ENCODE results near the gene SSU72.
"Not testable (repeated sequence)": the region's sequence is repeated elsewhere in the genome, so short reads cannot be mapped to it uniquely, and the experiment has no call there.

SSU72 gene

DNA sequence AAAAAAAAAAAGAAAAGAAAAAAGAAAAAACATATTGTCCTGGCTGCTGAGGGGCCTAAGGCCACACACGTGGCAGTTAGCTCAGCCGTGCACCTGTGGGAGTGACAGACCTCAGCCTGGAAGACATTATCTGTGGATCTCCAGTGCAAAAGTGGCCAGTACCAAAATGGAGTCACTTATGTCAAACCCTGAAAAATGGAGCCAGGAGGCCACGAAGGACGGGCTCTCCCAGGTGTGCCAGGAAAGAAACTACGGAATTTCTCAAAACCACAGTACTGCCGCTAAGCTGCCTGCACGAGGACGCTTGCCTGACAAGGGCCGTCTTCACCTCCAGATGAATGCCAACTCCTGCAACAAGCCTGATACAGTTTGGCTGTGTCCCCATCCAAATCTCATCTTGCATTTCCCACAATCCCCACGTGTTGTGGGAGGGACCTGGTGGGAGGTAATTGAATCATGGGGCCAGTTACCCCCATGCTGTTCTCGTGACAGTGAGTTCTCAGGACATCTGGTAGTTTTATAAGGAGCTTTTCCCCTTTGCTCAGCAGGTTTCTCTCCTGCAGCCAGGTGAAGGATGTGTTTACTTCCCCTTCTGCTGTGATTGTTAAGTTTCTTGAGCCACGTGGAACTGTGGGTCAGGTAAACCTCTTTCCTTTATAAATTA, 35.3 kb upstream of the SSU72 start:
- no peak for DNase-seq

DNA sequence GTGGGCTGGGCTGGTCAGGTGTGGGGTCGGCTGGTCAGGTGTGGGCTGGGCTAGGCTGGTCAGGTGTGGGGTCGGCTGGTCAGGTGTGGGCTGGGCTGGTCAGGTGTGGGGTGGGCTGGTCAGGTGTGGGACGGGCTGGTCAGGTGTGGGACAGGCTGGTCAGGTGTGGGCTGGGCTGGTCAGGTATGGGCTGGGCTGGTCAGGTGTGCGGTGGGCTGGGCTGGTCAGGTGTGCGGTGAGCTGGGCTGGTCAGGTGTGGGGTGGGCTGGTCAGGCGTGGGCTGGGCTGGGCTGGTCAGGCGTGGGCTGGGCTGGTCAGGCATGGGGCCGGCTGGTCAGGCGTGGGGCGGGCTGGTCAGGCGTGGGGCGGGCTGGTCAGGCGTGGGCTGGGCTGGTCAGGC, 31.6 kb upstream of the SSU72 start:
- DNase-seq: no peak

- DNase-seq: no peak
These were observed 31.1 kb upstream of the SSU72 start for GRCh38 chr1:1605724-1606123.

DNA sequence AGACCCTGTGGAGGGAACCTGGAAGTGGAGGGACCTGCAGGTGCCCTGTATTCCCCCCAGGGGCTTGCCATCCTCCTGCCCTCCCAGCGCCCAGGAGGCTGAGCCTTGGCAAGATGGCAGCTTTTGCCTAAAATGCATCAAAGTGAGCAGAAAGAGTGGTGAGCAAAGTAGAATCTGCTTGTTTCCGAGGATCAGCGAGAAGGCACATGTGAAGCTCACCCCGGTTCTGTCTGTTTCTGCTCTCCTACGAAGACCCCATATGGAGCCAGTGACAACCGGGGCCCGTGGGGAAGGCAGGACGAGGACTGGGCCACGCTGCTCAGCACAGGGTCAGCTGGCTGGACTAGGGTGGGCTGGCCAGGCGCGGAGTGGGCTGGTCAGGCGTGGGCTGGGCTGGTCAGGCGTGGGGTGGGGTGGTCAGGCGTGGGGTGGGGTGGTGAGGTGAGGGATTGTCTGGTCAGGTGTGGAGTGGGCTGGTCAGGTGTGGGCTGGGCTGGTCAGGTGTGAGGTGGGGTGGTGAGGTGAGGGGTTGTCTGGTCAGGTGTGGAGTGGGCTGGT, 30.4 kb upstream of the SSU72 start:
- no peak for DNase-seq

DNA sequence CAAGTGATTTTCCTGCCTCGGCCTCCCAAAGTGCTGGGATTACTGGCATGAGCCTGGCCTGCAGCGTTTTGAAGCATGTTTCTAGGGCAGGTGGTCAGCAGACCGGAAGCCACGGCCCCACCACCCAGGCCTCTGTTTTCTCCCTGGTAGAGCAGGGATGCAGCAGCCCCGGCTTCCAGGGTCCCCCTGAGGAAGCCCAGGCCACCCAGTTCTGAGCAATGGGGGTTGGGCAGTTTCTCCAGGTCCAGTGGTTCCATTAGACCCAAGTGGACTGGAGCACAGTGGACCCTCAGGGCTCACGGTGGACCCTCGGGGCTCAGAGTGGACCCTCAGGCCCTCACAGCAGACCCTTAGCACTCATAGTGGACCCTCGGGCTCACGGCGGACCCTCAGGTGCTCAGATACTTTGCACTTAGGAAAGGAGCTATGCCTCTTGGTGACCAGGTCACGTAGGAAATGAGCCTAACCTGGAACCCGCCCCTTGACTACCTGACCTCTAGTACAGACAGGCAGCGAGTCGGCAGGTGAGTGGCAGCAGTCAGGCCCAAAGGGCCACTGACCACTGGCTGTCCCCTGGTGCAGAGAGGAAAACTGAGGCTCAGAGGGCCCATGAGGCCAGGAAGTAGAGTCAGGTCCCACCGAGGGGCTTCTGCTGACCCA, 29.8 kb upstream of the SSU72 start:
- no peak for DNase-seq

DNA sequence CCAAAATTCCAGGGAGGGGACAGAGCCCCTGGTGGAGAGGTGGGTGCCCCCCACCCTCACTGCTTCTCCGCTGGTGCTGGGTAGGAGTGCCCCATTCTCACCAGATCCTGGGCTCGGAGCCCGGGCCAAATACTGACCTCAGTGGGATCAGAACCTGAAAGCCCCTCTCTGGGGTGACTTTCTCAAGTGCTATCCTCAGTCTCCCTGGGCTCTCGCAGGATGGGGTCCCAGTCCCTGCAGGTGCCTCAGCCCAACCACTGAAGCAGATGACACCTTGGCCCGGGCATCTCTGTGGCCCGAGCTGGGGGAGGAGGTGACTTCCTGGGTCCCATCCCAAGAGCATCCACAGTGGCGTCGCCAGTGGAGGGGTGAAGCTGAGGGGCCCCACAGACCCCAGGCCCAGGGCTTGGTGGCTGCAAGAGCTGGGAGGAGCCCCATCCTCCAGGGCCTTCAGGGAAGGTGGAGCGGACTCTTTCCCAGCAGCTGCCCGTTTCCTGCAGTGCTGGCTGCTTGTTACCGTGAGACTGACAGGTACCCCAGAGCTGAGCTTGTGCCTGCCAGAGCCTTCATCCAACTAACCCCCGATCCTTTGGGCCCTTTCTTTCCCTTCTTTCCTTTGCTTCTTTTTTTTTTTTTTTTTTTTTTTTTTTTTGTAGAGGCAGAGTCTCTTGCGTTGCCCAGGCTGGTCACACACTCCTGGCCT, 29.2 kb upstream of the SSU72 start:
- DNase-seq: no peak

- DNase-seq: no peak
These were observed 28.4 kb upstream of the SSU72 start for GRCh38 chr1:1602968-1603506.

GRCh38 chr1:1602304-1602967, 27.8 kb upstream of the SSU72 start:
- no peak for DNase-seq

- no peak for DNase-seq
These were observed 27.1 kb upstream of the SSU72 start for GRCh38 chr1:1601564-1602303.

DNA sequence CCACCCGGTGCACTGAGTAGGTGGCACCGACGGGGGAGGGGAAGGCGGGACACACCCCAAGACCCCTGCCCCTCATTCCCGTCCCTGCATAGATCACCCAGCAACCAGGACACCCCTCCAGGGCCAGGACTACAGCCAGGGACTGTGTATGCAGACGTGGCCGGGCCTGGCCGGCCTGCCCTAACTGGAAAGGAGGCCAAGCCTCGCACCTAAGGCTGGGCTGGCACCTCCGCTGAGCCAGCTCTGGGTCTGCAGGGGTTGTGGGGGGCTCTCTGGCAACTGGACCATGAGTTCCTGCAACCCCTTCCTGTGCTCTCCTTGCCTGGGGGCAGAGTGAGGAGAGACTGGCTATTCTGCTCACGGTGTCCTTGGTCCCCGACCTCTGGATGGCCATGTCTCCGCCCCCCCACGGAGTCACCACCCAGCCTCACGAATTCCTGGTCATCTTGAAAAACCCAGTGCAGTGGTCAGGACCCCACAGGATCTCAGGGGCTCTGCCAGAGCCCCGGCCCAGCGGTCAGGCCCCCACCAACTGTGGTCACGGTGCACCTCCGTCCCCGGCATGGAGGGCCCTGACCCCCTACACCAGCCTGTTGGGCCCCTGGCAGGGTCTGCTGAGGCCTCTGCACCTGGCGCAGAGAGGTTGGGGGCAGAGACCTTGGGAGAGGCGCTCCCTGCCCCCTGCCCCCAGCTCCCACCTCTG, 26.3 kb upstream of the SSU72 start:
- DNase-seq: no peak

DNA sequence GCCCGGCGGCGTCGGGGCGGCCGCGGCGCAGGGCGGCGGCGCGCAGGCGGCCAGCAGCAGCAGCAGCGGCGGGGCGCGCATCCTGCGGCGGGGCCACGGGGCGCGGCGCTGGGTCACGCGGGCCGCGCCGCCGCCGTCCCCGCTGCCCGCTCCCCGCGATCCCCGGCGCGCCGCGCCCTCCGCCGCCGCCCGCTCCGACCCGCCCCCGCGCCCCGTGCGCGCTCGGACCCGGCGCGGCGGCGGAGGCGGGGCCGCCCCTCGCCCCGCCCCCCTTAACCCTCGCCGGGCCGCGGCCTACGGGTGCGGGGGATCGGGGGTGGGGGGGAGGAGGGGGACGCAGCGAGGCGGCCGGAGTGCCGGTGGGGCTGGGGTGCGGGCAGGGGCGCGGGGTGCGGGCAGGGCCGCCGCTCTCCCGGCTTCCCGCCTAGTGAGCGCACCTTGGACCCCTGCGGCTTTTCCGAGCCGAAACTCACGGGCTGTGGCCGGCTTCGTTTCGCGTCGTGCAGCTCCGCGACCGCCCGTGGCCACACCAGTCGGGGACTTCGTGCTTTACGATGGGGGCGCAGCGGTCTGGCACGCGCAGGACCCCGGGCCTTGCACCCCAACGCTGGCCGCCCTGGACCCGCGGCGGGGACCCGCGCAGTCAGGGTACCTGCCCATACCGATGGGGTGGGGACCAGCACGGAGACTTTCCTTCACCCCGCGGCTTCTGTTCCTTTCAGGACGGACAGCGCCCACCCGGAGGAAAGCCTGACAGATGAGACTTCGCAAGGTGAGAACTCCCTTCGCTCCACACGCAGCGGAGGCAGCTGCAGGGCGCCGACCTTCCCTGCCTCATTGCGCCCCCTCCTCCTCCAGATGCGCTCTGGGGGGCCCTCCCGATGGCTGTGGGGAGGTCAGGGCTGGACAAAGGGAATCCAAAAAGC, 25.5 kb upstream of the SSU72 start, which contains the start of gene FNDC10:
FNDC10 (minus strand) TSS at position 201 of the 926 bp plus-strand sequence; CDS start at position 81, 120 bp downstream.
- no peak for DNase-seq

DNA sequence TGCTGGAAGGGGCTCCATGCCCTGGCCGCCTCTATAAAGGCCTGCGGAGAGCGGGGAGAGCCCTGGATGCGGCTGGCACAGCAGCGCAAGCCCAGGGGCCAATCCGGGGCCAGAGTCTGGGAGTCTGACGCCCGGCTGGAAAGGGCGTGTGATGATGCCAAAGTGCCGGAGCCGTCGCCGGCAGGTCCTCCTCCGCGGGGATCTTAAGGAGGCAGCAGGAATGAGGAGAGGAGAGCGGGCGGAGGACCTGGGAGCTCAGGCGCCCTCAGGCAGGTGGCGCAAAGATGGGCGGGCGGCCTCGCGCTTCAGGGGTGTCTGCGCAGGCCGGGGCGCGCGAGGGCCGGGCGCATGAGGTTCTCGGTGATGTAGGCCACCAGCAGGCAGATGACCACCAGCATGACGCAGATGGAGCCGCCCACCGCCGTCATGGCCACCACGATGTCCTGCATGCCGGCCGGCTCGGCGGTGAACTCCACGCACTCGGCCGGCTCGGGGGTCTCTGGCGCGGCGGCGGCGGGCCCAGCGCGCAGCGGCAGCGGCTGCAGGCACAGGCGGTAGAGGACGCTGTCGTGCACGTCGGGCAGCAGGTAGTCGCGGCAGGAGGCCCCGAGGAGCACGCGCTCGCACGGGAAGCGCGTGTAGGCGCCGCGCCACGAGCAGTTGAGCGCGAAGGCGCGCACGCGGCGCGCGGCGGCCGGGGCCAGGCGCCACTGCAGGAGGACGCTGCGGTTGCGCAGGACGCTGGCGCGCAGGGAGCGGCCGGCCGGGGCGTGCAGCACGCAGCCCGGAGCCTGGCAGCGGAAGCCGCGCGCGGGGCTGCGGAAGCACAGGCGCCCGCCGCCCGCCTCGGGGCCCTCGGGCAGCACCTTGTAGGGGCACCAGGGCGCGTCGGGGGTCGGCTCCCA, 24.6 kb upstream of the SSU72 start:
- DNase-seq: no peak

- DNase-seq: no peak
These were observed 24.0 kb upstream of the SSU72 start for GRCh38 chr1:1598720-1599029.

DNA sequence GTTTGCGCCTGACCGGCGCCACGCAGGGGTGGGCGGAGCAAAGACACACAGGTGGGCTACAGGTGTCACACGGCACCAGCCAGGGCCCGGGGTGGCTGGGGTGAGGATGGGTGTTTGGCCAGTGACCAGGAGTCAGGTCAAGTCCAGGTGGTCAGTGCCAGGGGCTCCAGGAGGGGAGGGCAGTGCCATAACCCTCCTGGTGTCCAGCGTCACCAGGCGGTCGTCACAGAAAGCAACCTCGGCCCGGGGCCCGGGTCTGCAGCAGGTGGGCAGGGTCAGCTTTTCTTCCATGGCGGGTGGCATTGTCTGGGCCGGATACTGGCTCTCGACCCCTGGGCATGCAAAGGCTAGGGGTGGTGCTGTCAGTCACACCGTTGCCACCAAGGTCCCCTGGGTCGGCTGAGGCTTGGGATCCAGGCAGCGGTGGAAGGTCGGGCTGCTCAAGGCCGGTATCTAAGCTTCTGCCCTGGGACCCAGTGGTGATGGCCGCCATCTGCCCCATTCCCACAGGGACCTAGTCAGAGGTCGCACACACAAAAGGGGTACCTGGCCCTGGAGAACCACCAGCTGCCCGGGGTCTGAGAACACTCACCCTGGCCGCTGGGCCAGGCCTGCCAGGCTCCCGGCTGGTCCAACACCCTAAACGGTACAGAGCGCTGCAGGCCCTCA, 23.5 kb upstream of the SSU72 start:
- no peak for DNase-seq

DNA sequence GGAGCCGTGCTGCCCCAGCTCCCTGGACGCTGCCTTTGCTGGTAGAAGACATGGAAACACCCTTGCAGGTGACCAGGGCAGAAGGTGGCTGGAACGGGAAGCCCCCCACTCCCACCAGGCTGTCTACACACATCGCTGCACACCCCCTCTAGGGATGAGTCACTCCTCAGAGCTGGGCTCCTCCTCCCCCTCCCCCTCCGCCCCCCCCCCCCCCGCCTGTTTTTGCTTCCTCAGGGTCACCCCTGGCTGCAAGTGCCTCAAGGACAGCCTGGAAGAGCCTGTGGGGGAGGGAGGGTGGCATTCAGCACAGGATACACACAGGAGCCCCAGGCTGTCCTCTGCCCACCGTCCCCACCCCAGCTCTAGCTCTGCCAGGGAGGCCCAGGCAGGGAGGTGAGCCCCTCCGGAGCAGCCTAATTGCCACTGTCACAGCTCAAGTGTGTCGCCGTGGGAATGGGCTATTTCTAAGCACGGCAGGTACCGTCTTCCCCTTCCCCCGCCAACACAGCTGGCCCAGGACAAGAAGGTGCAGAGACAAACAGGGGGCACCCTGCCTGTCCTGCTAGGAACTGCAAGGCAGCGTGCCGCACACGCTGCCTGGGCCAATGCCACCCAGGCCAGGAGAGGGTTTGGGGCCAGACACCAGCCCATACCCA, 22.7 kb upstream of the SSU72 start:
- no peak for DNase-seq

- DNase-seq: no peak
These were observed 22.0 kb upstream of the SSU72 start for GRCh38 chr1:1596493-1597274.

DNA sequence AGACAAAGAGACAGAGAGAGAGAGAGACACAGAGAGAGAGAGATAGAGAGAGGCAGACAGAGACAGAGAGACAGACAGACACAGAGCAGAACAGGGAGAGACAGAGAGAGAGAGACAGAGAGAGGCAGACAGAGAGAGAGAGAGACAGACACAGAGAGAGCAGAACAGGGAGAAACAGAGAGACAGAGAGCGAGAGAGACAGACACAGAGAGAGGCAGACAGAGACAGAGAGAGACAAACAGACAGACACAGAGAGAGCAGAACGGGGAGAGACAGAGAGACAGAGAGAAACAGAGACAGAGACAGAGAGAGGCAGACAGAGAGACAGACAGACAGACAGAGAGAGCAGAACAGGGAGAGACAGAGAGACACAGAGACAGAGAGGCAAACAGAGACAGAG, 20.7 kb upstream of the SSU72 start:
- not testable (repeated sequence) for DNase-seq

Data from DMS153 (cell line).